NCI-H748 (cell line): ENCODE data around the gene PDXK.

Experiments
- DNase-seq: peaks from one replicate; lab custom pipeline; 2025; ENCODE audit not compliant: unreplicated experiment; lab: John Stamatoyannopoulos, UW

Gene PDXK

GRCh38 chr21:43762303-43763128 lies 43.6 kb downstream of the PDXK start:
- no peak for DNase-seq

- no peak for DNase-seq
These were observed 45.1 kb downstream of the PDXK start for GRCh38 chr21:43763901-43764523.

GRCh38 chr21:43764576-43765495 lies 45.9 kb downstream of the PDXK start:
- no peak for DNase-seq

GRCh38 chr21:43766734-43767497 lies 48.0 kb downstream of the PDXK start:
- DNase-seq, result peak; percentile 23

GRCh38 chr21:43767498-43767983 lies 48.6 kb downstream of the PDXK start:
- no peak for DNase-seq

GRCh38 chr21:43767984-43768867 lies 49.3 kb downstream of the PDXK start:
- DNase-seq, result no peak

GRCh38 chr21:43768868-43769167 lies 49.9 kb downstream of the PDXK start:
- no peak for DNase-seq

GRCh38 chr21:43769325-43769958 lies 50.5 kb downstream of the PDXK start:
- DNase-seq, result no peak

- no peak for DNase-seq
These were observed 51.2 kb downstream of the PDXK start for GRCh38 chr21:43770066-43770655.

- DNase-seq, result no peak
These were observed 52.3 kb downstream of the PDXK start for GRCh38 chr21:43771199-43771675.

GRCh38 chr21:43771698-43772424 lies 52.9 kb downstream of the PDXK start:
- DNase-seq, result no peak

- DNase-seq, result no peak
These were observed 53.5 kb downstream of the PDXK start for GRCh38 chr21:43772425-43772821.

- no peak for DNase-seq
These were observed 55.2 kb downstream of the PDXK start for GRCh38 chr21:43774163-43774562.

GRCh38 chr21:43775190-43775589 lies 56.3 kb downstream of the PDXK start:
- no peak for DNase-seq

GRCh38 chr21:43775795-43776430 lies 57.0 kb downstream of the PDXK start, which contains the start of gene CSTB:
Gene CSTB (minus strand): TSS chr21:43776308. CDS start chr21:43776269, 39 bp downstream.
- peak; percentile 77 for DNase-seq

GRCh38 chr21:43777953-43778352 lies 59.0 kb downstream of the PDXK start:
- no peak for DNase-seq

- peak; percentile 13 for DNase-seq
These were observed 59.8 kb downstream of the PDXK start for GRCh38 chr21:43778469-43779335.
